ENCODE data around the gene DENND2C.

DNA sequence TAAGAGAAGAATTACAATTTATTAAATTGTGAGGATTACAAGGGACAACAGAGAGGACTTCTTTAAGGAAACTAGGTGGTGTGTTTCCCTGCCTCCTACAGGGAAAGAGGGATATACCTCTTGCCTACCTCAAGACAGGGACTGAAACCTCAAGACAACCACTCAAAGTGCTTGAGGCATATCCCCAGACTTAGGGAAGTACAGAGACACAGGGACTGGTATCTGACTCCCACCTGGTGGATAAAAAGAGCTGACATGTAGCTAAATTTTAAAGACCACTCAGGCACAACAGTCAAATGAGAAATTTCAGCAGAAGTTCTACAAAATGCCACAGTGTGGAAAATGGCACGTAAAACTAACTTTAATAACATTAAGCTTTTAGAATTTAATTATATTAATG is 21.3 kb downstream of the DENND2C start:
- TF ChIP-seq, protein P1, sequence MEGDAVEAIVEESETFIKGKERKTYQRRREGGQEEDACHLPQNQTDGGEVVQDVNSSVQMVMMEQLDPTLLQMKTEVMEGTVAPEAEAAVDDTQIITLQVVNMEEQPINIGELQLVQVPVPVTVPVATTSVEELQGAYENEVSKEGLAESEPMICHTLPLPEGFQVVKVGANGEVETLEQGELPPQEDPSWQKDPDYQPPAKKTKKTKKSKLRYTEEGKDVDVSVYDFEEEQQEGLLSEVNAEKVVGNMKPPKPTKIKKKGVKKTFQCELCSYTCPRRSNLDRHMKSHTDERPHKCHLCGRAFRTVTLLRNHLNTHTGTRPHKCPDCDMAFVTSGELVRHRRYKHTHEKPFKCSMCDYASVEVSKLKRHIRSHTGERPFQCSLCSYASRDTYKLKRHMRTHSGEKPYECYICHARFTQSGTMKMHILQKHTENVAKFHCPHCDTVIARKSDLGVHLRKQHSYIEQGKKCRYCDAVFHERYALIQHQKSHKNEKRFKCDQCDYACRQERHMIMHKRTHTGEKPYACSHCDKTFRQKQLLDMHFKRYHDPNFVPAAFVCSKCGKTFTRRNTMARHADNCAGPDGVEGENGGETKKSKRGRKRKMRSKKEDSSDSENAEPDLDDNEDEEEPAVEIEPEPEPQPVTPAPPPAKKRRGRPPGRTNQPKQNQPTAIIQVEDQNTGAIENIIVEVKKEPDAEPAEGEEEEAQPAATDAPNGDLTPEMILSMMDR (IDR thresholded peaks at IDR 0.05): no peak
- no peak for TF ChIP-seq POLR2A (IDR thresholded peaks at IDR 0.05)

All from testis (tissue), 2 donors.